Measurements from ENCODE around the gene GPRIN2.

GPRIN2 gene

DNA sequence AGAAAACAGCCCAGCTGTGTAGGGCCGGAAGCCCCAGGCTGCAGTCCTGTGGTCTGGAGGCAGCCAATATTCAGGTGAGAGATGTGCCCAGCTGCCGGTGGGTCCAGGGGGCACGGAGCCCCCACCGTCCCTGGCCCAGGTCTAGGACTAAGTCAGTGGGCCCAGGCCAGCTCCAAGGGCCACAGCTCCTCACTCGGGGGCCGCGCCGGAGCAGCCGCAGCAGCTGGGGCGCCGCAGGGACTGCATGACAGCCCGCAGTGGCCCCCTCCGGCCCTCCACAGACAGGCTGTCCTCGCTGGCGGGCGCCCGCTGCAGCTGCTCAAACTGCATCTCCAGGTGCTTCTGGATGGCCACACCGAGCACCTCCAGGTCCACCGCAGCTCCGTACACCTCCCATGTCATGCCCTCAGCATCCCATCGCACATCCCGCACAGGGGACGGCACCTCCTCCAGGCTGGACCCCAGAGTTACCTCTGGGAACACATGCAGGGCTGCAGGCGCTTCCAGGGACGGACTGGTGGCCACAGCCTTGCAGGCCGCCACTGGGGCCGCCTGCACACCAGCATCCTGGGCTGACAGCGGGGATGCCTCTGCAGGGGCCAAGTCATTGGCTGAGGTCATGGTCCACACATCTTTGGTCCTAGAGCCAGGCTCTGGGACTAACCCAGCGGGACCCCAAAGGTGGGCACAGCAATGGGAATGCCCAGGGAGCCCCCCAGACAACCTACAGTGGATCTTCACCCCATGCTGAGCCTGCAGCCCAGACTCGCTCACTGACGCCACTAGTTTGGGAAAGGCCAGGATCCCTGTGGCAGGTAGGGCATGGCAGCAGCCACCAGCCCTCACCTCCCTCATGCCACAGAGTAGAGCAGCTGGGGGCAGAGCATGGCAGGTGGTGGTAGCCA lies 7.0 kb downstream of the GPRIN2 start:
- DNase-seq (ENCODE audit: low spot score), result no peak

DNA sequence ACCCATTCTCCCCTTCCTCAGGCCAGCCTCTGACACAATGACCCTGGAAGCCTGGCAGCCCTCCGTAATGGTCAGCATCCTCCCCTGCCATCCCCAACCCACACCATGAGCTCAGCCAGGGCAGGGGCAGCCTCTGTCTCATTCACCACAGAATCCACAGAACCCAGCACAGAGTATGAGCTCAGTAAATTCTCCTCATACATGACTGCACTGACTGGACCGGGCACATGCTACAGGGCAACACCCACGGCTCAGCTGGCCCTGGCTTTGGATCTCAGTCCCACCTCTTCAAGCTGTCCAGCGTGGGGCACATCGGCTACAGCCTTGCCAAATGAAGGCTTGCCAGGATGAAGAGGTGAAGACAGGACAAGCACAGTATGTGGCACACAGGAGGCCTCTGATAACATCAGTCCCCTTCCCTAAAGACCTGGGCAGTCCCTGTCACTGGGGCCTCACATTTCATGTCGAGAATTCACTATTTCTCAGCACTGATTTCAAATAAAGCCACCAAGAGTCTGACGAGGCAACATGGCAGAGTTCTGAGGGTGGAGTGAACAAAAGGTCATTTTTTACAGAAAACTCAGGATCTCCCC lies 7.9 kb downstream of the GPRIN2 start:
- no peak for DNase-seq (ENCODE audit: low spot score)

DNA sequence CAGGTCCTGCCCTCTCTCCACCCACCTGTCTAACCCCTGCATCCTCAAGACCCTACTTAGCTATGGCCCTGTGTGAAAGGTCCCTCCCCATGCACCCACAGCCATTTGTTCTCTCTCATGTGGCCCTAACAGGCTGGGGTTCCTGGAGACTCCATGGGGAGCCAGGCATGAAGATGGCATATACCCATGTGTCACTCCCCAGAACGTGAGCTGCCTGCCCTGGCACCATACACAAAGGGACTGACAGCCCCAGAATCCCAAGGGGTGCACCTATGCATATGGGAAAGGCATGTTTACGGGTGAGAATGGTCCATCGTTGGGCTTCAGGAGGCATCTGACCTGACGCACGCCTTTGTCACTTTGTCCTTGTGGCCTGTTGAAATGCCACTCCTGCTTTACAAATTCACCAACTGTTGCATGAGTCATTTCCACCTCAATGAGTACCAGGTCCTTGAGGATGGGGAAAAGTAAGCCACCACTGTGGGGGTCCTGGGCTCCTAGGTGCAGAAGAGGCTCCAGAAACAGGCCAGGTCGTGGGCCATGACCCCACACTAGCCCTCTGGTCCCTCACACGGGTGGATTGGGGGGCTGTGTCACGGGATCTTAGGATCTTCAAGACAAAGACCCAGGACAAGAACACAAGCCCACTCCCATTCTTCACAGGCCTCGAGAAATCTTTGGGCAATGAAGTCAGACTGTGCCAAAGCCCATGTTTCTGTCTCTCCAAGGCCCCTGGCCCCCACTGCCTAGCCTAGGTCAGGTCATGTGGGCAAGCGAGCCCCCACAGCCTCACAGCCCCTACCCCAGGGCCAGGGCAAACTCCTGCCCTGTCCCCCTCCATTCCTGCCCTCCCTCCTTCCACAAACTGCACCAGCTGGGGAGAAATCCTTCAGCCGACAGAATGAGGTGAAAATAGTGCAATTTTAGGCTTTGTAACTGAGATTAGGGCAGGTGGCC lies 8.6 kb downstream of the GPRIN2 start:
- DNase-seq (ENCODE audit: low spot score), result no peak

DNA sequence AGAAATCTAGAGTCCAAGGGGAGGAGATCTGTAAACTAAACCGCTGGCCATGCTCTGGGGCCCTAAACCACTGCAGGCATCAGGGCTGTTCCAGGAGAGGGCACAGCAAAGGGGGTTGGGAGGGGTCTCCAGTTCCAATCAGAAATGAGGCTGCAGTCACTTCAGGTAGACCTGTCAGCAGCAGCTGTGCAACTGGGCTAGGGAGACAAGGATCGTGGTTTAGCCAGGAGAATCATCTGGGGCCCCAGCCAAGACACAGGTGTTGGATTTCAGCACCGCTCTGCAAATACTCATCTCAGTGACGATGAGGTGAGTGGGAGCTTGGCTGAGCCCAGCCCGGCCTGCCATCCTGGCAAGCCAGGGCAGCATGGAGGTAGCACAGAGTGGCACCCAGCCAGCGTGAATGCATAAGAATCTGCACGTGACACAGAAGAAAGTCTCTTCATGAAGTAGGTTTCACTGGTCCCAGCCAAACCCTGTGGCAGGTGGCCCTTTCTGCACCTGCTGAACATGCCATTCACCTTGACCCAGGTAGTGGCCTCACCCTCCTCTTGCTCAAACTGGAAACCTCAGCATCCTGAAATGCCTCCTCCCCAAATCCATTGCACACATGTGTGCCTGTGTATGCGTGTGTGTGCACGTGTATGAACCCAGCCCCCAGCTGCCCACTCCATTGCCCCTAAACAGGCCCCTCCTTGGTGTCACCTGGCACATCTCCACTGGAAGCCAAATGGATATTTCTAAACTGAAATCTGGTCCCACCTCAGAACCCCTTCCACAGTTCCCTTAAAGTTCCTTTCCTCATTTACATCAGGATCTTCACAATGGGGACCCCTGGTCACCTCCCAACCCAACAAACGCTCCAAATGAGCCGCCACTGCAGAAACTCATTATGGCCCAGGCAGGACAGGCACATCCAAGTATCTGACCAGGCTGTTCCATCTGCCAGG lies 9.6 kb downstream of the GPRIN2 start:
- DNase-seq (ENCODE audit: low spot score), result no peak

DNA sequence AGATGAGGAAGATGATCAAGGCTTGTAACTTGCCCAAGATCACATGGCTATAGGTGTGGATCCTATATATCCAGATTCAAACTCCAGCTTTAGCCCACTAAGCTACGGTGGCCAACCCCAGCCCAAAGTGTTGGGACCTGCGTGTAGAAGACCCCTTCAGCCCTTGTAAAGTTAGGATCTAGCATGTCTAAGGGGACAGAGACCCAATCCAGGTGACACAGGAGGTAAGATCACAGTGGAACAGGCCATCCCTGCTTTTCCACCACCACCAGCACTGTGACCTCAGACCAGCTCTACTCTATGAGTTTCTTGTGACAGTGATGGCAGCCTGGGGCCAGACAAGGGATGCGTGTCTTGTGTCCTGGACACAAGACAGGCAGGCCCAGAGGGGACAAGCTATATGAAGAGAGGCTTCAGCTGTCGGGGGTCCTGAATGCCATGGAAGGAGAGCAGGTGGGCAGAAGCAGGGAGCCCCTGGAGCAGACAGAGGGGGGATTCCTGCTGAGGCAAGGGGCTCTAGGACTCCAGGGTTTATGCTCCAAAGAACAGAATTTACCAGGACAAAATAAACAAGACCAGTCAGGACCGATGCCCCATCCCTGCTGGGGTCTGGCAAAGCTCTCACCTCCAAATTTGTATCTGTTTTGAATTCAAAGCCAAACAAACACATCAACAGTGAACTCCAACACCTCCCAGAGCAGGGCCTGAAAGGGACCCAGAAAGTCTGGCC lies 10.4 kb downstream of the GPRIN2 start:
- DNase-seq (ENCODE audit: low spot score), result no peak

DNA sequence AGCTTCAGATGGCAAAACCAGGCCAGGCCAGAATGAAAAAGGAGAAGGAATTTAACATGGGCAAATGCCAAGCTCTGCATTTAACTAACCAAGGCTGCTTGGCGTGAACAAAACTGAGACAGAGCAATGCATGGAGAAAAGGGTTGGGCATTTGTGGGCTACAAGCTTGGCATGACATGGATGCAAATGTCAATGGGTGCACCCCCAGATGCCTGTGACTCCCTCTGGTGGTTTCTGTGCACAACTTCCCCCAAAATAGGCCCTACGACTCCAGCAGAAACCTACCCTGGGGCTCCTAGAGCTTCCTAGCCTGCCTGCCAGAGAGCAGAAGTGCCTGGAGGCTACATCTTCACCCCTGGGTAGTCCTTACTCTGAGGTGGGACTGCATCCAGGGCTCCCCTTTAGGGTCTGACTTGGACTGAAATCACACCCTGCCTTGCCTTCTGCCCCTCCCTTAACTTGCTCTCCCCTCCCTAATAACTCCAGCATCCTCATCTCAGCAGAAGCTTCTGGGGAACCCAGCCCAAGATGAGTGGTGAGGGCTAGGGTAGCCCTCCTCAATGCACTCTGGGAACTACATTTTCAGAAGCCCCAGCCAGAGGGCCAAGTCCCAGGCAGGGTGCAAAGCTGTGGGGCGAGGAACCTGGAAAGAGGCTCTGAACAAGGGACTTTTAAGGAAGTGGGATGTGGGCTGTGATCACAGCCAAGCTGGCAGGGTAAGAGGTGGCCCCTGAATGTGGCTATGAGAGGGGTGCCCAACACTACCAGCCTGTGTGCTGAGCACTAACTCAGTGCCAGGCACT lies 11.3 kb downstream of the GPRIN2 start:
- DNase-seq (ENCODE audit: low spot score), result peak; percentile 76

DNA sequence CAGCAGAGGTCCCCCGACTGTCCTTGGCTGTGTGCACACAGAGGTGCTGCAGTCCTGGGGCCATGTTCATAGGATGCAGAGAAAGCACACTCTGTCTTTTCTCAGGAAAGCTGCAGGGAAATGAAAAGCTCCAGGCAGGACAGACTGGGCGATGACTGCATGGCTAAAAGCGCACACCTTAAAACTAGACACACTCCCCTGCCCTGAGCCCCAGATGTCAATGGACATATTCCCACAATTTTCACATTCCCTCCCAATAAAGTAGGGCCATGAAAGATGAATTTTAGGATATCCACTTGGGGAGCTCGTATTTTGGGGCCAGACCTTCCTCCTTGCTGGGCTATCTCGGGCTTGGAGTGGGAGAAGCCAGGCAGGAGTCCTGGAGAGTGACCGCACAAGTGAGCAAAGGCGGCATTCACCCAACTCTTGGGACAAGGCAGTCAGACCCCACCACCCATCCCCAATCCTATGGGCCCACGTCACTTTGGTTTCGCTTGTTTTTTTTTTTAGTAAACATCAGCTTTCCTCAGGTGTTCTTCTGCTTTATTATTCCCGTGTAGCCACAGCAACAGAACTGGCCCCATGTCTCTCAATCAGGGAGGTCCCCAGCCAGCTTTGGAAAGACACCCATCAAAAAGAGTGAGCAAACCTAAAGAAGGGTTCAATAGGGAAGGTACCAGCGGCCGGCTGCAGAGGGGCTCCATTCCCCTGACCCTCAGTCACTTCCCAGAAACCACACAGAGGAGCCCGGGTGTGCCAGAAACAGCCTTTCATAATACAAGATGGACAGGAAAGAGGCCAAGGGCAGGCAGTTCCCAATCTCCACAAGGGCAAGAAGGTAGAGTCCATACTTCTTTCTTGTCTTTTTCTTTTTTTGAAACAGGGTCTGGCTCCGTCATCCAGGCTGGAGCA lies 12.7 kb downstream of the GPRIN2 start:
- DNase-seq (ENCODE audit: low spot score), result no peak

DNA sequence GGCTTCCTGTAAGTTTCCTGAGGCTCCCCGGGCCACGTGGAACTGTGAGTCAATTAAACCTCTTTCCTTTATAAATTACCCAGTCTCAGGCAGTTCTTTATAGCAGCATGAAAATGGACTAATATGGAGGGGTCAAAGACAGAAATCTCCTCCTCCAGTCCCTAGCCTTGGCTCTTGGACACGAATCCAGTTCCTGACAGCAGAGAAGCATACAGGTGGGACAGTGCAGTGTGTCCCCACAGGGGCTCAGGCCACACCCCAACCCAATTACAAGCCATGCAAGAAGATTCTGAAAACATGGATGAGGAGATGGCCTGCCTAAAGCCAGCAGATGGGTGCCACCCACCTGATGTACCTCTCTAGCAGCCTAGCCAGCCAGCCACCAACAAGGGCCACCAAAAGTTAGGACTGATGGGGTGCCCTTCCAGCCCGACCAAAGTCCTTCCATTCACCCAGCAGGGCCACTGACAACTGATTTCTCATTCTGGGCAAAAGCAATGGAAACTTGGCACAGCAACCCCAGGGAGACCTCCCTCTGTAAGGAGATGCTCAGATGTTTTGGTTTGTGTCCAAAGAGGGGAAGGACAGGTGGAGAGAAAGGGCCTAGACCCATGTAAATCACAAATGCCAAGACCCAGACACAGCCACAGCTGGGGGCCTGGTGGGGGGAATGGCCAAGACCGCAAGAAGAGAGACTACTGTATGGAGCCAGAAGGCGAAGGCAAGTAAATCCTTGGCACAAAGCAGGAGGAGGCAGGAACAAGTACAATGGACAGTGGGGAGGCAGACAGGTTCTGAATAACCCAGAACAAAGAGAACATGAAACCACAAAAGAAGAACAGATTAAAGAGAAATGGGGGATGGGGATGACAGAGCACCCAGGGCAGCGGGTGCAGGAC lies 13.6 kb downstream of the GPRIN2 start:
- DNase-seq (ENCODE audit: low spot score), result no peak

DNA sequence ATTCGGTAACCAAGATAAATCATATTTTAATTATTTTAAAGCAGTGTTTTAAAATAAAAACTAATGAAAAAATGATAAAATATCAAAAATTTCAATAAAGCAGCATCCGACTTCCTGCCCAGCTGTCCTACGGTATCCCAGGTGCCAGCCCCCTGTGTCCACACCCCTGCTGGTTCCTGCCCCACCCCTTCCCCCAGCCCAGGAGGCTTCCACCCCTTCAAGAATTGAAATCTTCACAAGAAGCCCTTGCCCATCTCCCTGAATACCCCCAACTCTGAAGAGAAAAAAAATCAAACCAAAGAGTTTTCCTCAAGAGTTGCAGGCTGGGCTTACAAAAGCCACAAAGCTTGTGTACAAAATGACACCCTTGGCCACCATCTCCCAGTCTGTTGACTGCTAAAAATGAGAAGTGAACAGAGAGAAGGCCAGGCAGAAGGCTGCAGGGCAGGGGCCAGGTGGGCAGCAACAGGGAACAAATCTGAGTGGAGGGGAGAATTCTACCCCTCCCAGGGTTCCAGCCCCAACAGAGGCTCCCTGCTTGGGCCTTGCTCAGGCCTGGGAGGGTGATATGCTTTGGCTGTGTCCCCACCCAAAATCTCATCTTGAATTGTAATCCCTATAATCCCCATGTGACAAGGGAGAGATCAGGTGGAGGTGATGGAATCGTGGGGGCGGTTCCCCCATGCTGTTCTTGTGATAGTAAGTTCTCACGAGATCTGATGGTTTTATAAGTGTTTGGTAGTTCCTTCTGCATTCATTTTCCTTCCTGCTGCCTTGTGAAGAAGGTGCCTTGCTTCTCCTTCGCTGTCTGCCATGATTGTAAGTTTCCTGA lies 14.5 kb downstream of the GPRIN2 start:
- DNase-seq (ENCODE audit: low spot score), result no peak

DNA sequence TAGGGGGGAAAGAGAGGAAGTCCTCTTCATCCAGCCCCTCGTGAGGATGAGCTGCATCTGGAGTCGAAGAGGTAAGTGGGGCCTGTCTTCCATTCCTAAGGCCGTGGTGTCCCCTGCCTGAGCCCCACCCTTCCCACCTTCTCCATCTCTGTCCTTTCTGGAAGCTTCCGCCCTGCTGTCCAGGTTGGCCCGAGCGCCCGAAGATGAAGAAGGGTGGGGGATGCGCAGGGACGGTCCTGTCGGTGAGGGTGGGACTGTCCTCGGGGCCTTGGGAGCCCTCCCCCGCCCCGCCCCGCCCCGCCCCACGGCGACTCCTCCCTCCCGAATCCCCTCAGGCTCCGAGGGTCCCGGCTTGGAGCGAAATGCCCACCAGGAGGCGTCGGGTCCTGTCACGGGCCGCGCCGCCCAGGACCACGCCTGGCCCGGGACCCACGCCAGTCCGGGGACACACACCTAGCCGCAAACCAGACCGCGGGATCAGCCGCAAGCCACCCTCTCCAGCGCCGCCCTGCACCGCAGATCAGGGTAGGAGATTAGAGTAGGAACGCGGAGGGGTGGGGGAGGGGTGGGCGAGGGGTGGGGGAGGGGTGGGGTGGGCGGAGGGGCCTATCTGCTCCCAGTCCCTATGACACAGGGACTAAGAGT lies 15.3 kb downstream of the GPRIN2 start:
- DNase-seq (ENCODE audit: low spot score), result peak; percentile 95

DNA sequence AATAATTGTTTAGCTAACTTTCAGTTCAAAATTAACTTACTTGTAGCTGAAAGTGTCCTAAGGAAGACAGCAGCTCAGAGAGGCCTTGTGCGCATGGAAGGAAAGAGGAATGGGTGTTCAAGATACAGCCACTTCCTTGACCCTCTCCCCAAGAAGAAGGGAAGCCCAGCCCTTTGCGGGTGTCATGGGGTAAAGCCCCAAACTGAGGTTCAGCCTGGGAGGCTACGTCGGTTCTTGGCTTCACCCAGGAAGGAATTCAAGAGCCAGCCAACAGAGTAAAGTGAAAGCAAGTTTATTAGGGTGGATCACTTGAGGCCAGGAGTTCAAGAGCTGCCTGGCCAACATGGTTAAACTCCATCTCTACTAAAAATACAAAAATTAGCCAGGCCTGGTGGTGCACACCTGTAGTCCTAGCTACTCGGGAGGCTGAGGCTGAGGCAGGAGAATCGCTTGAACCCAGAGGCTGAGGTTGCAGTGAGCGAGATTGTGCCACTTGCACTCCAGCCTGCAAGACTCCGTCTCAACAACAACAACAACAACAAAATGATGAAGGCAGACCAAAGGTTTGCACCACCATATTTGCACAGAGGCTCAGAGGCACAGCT lies 15.9 kb downstream of the GPRIN2 start:
- DNase-seq (ENCODE audit: low spot score), result no peak

DNA sequence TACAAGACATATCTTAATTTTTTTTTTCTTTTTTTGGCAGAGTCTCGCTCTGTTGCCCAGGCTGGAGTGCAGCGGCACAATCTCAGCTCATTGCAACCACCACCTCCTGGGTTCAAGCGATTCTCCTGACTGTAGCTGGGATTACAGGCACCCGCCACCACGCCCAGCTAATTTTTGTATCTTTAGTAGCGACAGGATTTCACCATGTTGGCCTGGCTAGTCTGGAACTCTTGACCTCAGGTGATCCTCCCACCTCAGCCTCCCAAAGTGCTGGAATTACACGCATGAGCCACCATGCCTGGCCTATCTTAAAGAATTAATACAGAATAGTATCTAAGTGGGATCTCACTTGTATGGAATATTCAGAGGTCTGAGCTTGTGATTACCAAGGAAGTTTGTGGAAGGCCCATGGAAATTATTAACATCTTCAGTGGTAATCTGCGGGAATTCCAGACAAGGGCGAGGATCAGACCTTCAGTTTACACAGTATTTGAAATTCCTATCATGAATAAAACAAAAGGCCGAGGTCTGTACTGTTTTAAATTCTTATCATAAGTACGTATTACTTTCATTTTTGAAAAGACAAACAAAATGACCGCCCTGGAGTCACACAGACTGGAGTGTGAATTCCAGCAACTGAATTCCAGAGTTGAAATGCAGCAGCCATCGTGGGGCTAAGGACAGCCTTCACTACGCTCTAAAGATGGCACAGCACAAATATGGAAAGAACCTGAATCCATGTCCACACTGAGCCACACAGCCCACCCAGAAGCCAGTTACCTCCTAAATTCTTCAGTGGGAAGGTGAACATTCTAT lies 16.7 kb downstream of the GPRIN2 start:
- no peak for DNase-seq (ENCODE audit: low spot score)

DNA sequence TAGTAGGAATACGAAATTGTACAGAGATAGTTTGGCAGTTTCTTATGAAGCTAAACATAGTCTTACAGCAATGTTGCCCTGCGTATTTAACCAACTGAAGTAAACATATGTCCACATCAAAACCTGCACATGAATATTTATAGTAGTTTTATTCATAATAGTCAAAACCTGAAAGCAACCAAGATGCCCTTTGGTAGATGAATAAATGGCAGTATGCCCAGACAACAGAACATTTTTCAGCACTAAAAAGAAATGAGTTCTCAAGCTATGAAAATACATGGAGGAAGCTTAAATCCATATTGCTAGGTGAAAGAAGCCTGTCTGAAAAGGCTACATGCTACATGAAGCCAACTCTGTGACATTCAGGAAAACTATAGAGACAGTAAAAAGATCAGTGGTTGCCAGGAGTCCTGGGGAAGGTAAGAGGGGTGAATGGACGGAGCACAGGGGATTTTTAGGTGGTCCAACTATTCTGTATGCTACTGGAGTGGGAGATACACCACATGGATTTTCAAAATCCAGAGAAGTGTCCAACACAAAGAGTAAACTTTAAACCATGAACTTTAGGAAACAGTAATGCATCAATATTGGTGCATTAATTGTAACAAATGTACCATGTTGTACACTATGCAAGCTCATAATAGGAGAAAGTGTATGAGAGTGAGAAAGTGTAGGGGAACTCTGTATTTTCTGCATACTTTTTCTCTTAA lies 17.6 kb downstream of the GPRIN2 start:
- DNase-seq (ENCODE audit: low spot score), result no peak

DNA sequence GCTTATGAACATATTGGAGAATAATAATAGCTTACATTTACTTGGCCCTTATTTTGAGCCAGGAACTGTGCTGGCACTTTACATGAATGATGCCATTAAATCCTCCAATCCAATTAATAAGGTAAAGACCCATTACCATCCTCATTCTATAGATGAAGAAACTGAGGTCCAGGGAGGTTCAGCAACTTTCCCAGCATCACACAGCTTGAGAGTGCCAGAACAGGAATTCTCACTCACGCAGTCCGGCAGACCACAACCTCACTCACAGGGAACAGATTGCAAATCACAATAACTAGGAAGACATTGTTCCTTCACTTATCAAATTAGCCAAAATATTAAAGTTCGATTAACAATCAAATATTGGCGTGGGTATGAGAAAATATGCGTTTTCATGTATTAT lies 18.3 kb downstream of the GPRIN2 start:
- no peak for DNase-seq (ENCODE audit: low spot score)
